Fibroblast of mammary gland (primary cell): ENCODE data around the gene RASGRP4.
A peak's percentile ranks its signal among the peaks of the same experiment; 100 is the strongest.

Source experiments
- DNase-seq: peaks from one replicate; pipeline ENCODE4 v3.0.0-alpha.2; 2010; ENCODE audit warnings: low read depth
- H3K4me3 ChIP-seq: 2 replicates; pipeline ENCODE4 v1.5.1; 2011; ENCODE audit warnings: low read depth, mild to moderate bottlenecking, low read length, moderate library complexity; ENCODE audit not compliant: control insufficient read depth
- TF ChIP-seq, protein P1 (sequence below): conservative IDR thresholded peaks from 2 replicates; pipeline ENCODE4 v1.5.1; 2011; ENCODE audit warnings: low read depth, low read length, inconsistent platforms; ENCODE audit not compliant: control insufficient read depth, insufficient read depth

The RASGRP4 gene

DNA sequence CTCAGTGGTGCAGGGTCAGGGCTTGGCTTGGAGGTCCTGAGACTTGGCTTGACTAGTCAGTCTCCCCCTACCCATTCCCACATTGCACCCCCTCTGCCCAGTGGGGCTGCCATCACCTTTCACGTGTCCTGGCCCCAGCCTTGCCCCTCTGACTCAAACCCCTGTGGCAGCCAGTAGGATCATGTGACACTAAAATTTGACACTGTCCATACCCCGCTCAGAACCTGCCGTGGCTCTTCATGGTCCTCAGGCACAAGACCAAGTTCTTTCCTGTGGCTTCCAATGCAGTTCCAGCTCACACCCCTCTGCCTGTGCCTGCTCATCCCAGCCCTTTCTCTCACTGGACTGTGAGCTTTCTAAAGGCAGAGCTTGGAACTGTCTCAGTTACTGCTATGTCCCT is 49.4 kb downstream of the RASGRP4 start:
- no peak for DNase-seq
- TF ChIP-seq, protein P1, sequence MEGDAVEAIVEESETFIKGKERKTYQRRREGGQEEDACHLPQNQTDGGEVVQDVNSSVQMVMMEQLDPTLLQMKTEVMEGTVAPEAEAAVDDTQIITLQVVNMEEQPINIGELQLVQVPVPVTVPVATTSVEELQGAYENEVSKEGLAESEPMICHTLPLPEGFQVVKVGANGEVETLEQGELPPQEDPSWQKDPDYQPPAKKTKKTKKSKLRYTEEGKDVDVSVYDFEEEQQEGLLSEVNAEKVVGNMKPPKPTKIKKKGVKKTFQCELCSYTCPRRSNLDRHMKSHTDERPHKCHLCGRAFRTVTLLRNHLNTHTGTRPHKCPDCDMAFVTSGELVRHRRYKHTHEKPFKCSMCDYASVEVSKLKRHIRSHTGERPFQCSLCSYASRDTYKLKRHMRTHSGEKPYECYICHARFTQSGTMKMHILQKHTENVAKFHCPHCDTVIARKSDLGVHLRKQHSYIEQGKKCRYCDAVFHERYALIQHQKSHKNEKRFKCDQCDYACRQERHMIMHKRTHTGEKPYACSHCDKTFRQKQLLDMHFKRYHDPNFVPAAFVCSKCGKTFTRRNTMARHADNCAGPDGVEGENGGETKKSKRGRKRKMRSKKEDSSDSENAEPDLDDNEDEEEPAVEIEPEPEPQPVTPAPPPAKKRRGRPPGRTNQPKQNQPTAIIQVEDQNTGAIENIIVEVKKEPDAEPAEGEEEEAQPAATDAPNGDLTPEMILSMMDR, result no peak
- no peak overlapping the region for H3K4me3 ChIP-seq

DNA sequence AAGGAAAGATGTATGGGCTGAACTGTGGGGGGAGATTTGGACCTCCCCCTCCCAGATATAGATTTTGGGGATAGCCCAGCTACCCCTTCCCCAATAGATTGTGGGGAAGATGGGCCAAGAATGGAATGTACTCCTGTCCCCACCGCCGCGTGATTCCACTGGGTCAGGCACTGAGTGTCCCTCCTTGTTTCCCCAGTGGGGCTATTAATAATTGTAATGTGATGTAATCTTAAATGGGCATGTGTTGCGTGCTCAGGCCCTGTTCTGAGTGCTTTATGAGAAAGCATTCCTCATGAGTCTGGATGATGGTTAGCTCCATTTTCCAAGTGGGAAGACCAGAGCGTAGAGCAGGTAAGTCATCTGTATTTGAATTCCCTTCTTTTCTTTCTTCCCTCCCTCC is 50.3 kb downstream of the RASGRP4 start:
- peak overlapping the region; percentile 75 for H3K4me3 ChIP-seq
- DNase-seq, result peak; percentile 48
- TF ChIP-seq, protein P1, result no peak

DNA sequence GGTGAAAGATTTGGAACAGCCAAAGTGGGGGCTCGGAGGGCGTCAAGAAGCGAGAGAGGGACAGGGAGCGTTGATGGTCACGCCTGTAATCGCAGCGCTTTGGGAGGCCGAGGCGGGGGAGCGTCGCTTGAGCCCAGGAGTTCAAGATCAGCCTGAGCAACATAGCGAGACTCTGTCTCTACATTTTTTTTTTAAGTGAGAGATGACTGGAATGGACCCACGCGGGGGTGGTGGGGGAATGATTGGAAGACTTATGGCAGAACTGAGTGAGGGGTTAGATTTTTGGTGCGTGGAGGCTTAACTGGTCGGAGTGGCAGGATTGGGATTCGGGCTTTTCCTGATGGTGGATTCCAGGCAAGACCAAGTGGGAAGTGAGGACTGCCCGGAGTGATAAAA is 50.9 kb downstream of the RASGRP4 start:
- H3K4me3 ChIP-seq, result peak overlapping the region; percentile 75
- DNase-seq, result no peak
- TF ChIP-seq, protein P1, result no peak

DNA sequence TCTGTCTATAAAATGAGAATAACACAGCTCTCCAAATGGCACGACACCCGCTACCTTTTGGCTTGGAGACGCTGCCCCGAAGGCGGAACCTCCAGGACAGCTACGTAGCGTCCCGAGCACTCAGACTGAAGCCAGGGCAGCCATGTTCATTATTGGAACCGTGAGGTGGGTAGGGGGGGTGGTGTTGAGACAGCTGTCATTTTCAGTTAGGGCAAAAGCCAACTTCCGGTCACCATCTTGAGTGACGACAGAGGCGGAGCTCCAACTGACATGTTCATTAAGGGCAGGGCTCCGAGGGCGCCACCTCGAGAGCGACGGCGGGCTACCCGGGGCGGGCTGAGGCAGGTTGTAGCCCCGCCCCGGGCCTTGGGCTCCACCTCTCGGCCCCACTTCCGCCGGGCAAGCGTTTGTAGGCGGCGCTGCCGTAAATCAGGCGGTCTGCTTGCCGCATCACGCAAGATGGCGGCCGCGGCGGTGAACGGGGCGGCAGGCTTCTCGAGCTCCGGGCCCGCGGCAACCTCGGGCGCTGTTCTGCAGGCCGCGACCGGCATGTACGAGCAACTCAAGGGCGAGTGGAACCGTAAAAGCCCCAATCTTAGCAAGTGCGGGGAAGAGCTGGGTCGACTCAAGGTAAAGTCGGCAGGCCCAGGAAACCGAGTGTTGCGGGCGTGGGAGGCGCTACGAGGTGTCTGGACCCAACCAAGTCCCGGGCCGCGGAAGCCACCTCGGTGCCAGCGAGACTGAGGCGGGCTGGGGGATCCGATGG is 51.5 kb downstream of the RASGRP4 start, which contains the start of gene PSMD8:
Gene PSMD8, plus strand, starts transcription at position 240 of the 766 bp plus-strand sequence. Its CDS starts 31 bp downstream, at position 271.
- peak within 1 kb of the TSS; percentile 75 for H3K4me3 ChIP-seq
- TF ChIP-seq, protein P1, result no peak
- peak; percentile 96 for DNase-seq

DNA sequence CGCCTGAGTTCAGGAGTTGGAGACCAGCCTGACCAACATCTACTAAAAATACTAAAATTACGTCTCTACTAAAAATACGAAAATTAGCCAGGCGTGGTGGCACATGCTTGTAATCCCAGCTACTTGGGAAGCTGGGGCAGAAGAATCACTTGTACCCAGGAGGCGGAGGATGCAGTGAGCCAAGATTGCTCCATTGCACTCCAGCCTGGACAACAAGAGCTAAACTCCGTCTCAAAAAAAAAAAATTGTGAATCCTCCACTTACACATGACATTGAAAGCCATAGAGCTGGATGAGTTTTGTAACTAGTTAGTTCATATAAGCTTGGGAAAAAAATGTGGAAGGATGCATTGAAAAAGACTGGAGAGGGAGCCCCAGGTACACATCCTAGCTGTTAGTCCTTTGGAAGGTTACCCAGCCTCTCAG is 52.1 kb downstream of the RASGRP4 start:
- DNase-seq, result no peak
- peak overlapping the region; percentile 75 for H3K4me3 ChIP-seq
- TF ChIP-seq, protein P1, result peak; percentile 0

DNA sequence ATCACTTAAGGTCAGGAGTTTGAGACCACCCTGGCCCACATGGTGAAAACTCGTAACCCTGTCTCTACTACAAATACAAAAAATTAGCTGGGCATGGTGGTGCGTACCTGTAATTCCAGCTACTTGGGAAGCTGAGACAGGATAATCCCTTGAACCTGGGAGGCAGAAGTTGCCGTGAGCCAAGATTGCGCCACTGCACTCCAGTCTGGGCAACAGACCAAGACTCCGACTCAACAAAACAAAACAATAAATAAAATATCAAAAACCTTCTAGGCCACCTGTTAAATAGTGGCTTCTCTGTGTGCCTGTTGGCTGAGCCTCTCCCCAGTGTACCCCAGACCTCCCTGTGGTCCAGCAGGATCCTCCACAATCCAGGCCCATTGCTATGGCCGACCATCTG is 54.9 kb downstream of the RASGRP4 start:
- no peak overlapping the region for H3K4me3 ChIP-seq
- DNase-seq, result peak; percentile 26
- TF ChIP-seq, protein P1, result no peak

DNA sequence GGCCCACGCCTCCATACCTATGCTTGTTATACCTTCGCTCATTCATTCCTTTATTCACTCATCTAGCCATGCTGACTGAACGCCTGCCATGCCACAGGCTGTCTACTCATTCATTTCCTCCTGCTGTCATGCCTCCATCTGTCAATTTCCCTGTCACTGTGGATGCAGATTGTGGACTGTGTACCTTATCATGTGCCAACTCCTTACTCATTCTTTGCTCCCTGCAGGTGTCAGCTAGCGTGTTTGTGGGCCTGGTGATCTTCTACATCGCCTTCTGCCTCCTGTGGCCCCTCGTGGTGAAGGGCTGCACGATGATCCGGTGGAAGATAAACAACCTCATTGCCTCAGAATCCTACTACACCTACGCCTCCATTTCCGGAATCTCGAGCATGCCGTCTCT is 55.7 kb downstream of the RASGRP4 start:
- TF ChIP-seq, protein P1, result no peak
- no peak overlapping the region for H3K4me3 ChIP-seq
- no peak for DNase-seq
